CD14-positive monocyte (primary cell): ENCODE measurements around the gene VSIG8. TPM values are rescaled to one million over a fixed set of nuclear protein-coding genes. Genes with fewer than 3 reads are reported as not detected.

ENCODE experiments used
- DNase-seq, 3 donors: peaks; one replicate each; pipeline ENCODE4 v3.0.0-alpha.2; 2011 to 2022
- H2AFZ ChIP-seq: 2 replicates; pipeline ENCODE4 v1.6.0; 2012; ENCODE audit warnings: mild to moderate bottlenecking, low read depth, low read length, inconsistent platforms; ENCODE audit not compliant: insufficient read depth, poor library complexity, severe bottlenecking
- H3K27ac ChIP-seq, 2 donors: 1 replicate in 1 of 2; 2 replicates in 1 of 2; pipeline ENCODE4 v1.5.1; 2012 to 2013; ENCODE audit warnings: low read length in 2 of 2, control low read depth in 1 of 2, inconsistent platforms in 1 of 2, low read depth in 1 of 2, mild to moderate bottlenecking in 1 of 2
- H3K27me3 ChIP-seq, 2 donors: one replicate each; pipeline versions ENCODE4 v1.6.0 to v1.6.1; 2011 to 2013; ENCODE audit warnings: low read length in 2 of 2; ENCODE audit not compliant: control insufficient read depth in 2 of 2, insufficient read depth in 2 of 2
- H3K36me3 ChIP-seq, 2 donors: replicated peaks in 1 of 2; 1 replicate in 1 of 2; 2 replicates in 1 of 2; pipeline versions ENCODE4 v1.5.1 to v1.6.1; 2012 to 2013; ENCODE audit warnings: low read length in 2 of 2, control low read depth in 1 of 2, inconsistent platforms in 1 of 2, mild to moderate bottlenecking in 1 of 2; ENCODE audit not compliant: insufficient read depth in 2 of 2, control insufficient read depth in 1 of 2
- H3K4me1 ChIP-seq, 2 donors: 1 replicate in 1 of 2; 2 replicates in 1 of 2; pipeline versions ENCODE4 v1.5.1 to v1.6.1; 2012 to 2013; ENCODE audit warnings: low read length in 2 of 2, control low read depth in 1 of 2, inconsistent platforms in 1 of 2, mild to moderate bottlenecking in 1 of 2, moderate library complexity in 1 of 2; ENCODE audit not compliant: insufficient read depth in 2 of 2, control insufficient read depth in 1 of 2
- H3K4me2 ChIP-seq: replicated peaks from 2 replicates; pipeline ENCODE3; 2012; ENCODE audit warnings: low read length, moderate library complexity, mild to moderate bottlenecking; ENCODE audit not compliant: poor library complexity, severe bottlenecking; ENCODE audit errors: extremely low read depth
- H3K4me3 ChIP-seq, 3 experiments: fragments of 200-600 bp in 1 of 3; sonication (generic) in 1 of 3; replicated peaks in 1 of 3; 1 replicate in 2 of 3; 2 replicates in 1 of 3; pipeline ENCODE4 v1.5.1; 2011 to 2013; ENCODE audit warnings: low read length in 3 of 3, mild to moderate bottlenecking in 3 of 3, control low read depth in 2 of 3, low read depth in 2 of 3, inconsistent platforms in 1 of 3, moderate library complexity in 1 of 3
- H3K79me2 ChIP-seq: 2 replicates; pipeline ENCODE4 v1.6.0; 2012; ENCODE audit warnings: mild to moderate bottlenecking, control low read depth, inconsistent platforms, low read length, moderate library complexity; ENCODE audit not compliant: insufficient read depth
- H3K9ac ChIP-seq: 2 replicates; pipeline ENCODE4 v1.6.0; 2017; ENCODE audit warnings: low read length, mild to moderate bottlenecking; ENCODE audit not compliant: insufficient read depth, poor library complexity, severe bottlenecking
- H3K9me3 ChIP-seq, 2 donors: replicated peaks in 1 of 2; 1 replicate in 1 of 2; 2 replicates in 1 of 2; pipeline versions ENCODE4 v1.5.1 to v1.6.1; 2012 to 2013; ENCODE audit warnings: low read length in 2 of 2, control low read depth in 1 of 2; ENCODE audit not compliant: control insufficient read depth in 1 of 2, insufficient read depth in 1 of 2
- H4K20me1 ChIP-seq: 2 replicates; pipeline ENCODE4 v1.6.0; 2012; ENCODE audit warnings: mild to moderate bottlenecking, low read length, control low read depth, moderate library complexity; ENCODE audit not compliant: insufficient read depth
- H3K27ac Mint-ChIP-seq, 7 donors: one replicate each; pipeline ENCODE4 v1.8.0; 2020; ENCODE audit warnings: mild to moderate bottlenecking in 7 of 7, mixed read lengths in 7 of 7, moderate library complexity in 6 of 7, inconsistent platforms in 2 of 7
- H3K27me3 Mint-ChIP-seq, 3 donors: one replicate each; pipeline ENCODE4 v1.8.0; 2021 to 2022; ENCODE audit warnings: low read depth in 3 of 3, mild to moderate bottlenecking in 3 of 3, mixed read lengths in 3 of 3, moderate library complexity in 3 of 3, inconsistent platforms in 1 of 3
- H3K36me3 Mint-ChIP-seq, 2 donors: one replicate each; pipeline ENCODE4 v1.8.0; 2020; ENCODE audit warnings: mixed read lengths in 2 of 2, inconsistent platforms in 1 of 2, mild to moderate bottlenecking in 1 of 2
- H3K4me1 Mint-ChIP-seq: one replicate; pipeline ENCODE4 v1.8.0; 2020; ENCODE audit warnings: mild to moderate bottlenecking, mixed read lengths
- H3K4me3 Mint-ChIP-seq, 2 donors: one replicate each; pipeline ENCODE4 v1.8.0; 2020; ENCODE audit warnings: mild to moderate bottlenecking in 2 of 2, mixed read lengths in 2 of 2, moderate library complexity in 1 of 2
- H3K9me3 Mint-ChIP-seq, 7 donors: one replicate each; pipeline ENCODE4 v1.8.0; 2020 to 2022; ENCODE audit warnings: mixed read lengths in 7 of 7, mild to moderate bottlenecking in 6 of 7, moderate library complexity in 6 of 7, inconsistent platforms in 2 of 7
- CTCF ChIP-seq: fragments of 200-600 bp; IDR thresholded peaks from one replicate; pipeline ENCODE4 v1.8.0; 2022; ENCODE audit warnings: antibody characterized with exemption, mild to moderate bottlenecking
- WGBS: methylation state at CpG from one replicate; pipeline ENCODE4 v1.1.5; 2013; ENCODE audit warnings: missing lambda C conversion rate; ENCODE audit not compliant: insufficient coverage; 5-methylcytosine and 5-hydroxymethylcytosine counted together
- intact Hi-C, 2 donors: fragments of 100-400 bp; cut with micrococcal nuclease; formaldehyde crosslinking; loops; one replicate each; pipeline versions ENCODE4 v1.15.0 to v1.15.1; 2023
- polyA plus RNA-seq, 3 donors: library from polyadenylated mRNA; depleted of rRNA in 1 of 3; unstranded in 2 of 3; stranded (reverse) in 1 of 3; fragments of 300-500 nt in 2 of 3; fragments of >200 nt in 1 of 3; fragmentation: Illumina TruSeq in 2 of 3; gene quantifications; 1 replicate in 2 of 3; 2 replicates in 1 of 3; pipeline ENCODE4 v1.2.3, GENCODE V29; 2012 to 2021

Gene VSIG8
- polyA plus RNA-seq, 3 donors = 0.04 TPM; not detected in 2

GRCh38 chr1:159870704-159871103 lies 8.2 kb upstream of the VSIG8 start:
- no peak overlapping the region for H3K27ac ChIP-seq
- no peaks in the 10 kb centered on the region for H3K36me3 ChIP-seq
- H3K27me3 ChIP-seq = no peaks in the 10 kb centered on the region
- H3K36me3 Mint-ChIP-seq = no peaks in the 10 kb centered on the region
- no peaks in the 10 kb centered on the region for H3K9me3 ChIP-seq
- H3K27me3 Mint-ChIP-seq = peaks cover 8 to 13% (median 13%) of the 10 kb centered on the region in 3 donors
- intact Hi-C loops = no loop called here
- peaks cover 27% of the 10 kb centered on the region for H3K4me1 Mint-ChIP-seq
- H3K27ac Mint-ChIP-seq = peak overlapping the region in 1 of 7 donors; percentile 15
- H2AFZ ChIP-seq = no peak overlapping the region
- no peaks in the 10 kb centered on the region for H3K9me3 Mint-ChIP-seq
- no peak overlapping the region for H3K9ac ChIP-seq
- no peak for TF ChIP-seq CTCF
- no peak overlapping the region for H3K4me3 ChIP-seq
- H3K4me1 ChIP-seq = peaks cover 21 to 22% of the 10 kb centered on the region in 2 donors
- H4K20me1 ChIP-seq = no peaks in the 10 kb centered on the region
- H3K4me3 Mint-ChIP-seq = no peak overlapping the region
- H3K79me2 ChIP-seq = no peaks in the 10 kb centered on the region
- WGBS = 93% methylated on average over 3 of the region's 5 CpGs
- no peak overlapping the region for H3K4me2 ChIP-seq
- no peak for DNase-seq

GRCh38 chr1:159869607-159870006 lies 7.2 kb upstream of the VSIG8 start:
- no peak overlapping the region for H3K27ac ChIP-seq
- peak overlapping the region in 2 of 7 donors; percentile 40 to 47 for H3K27ac Mint-ChIP-seq
- peaks cover 21 to 22% of the 10 kb centered on the region in 2 donors for H3K4me1 ChIP-seq
- WGBS = no CpG with 5 or more reads among the region's 1 CpG
- no peaks in the 10 kb centered on the region for H4K20me1 ChIP-seq
- no peak for TF ChIP-seq CTCF
- no peaks in the 10 kb centered on the region for H3K27me3 ChIP-seq
- H3K27me3 Mint-ChIP-seq = peaks cover 11 to 14% (median 11%) of the 10 kb centered on the region in 3 donors
- no peak overlapping the region for H3K4me3 Mint-ChIP-seq
- H3K4me1 Mint-ChIP-seq = peaks cover 25% of the 10 kb centered on the region
- no peaks in the 10 kb centered on the region for H3K9me3 Mint-ChIP-seq
- no peak for DNase-seq
- no peak overlapping the region for H3K4me2 ChIP-seq
- no peaks in the 10 kb centered on the region for H3K36me3 ChIP-seq
- no peak overlapping the region for H3K9ac ChIP-seq
- no peaks in the 10 kb centered on the region for H3K9me3 ChIP-seq
- intact Hi-C loops = no loop called here
- no peaks in the 10 kb centered on the region for H3K79me2 ChIP-seq
- H2AFZ ChIP-seq = no peak overlapping the region
- H3K4me3 ChIP-seq = no peak overlapping the region
- no peaks in the 10 kb centered on the region for H3K36me3 Mint-ChIP-seq
